ENCODE data around the gene YIF1B.

DNA sequence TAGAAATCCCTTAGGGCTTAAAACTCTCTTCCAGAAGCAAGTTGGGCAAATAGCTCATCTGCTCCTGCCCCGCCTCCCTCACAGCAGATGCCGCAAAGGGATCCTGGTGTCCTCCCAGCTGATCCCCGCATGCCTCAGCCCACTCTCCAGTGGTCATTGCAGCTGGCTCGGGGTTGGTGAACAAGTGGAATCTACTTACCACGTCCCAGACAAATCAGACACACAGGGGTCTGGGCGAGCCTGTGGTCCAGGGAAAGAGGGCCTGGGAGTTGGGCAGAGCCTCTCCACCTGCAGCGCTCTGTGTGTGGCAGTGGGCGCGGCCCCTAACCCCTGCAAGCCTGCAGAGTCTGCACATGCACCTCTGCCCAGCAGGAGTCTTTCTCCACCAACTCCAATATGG lies 22.5 kb downstream of the YIF1B start:
- TF ChIP-seq CEBPB (IDR thresholded peaks at IDR 0.05) (no peak), EGR1 (IDR thresholded peaks at IDR 0.05) (no peak), USF1 (IDR thresholded peaks at IDR 0.05) (no peak), TAF1 (IDR thresholded peaks at IDR 0.05; ENCODE audit: low read depth) (no peak), EP300 (IDR thresholded peaks at IDR 0.05; ENCODE audit: borderline replicate concordance) (no peak), CREB1 (IDR thresholded peaks at IDR 0.05; ENCODE audit: low read depth) (no peak), YY1 (IDR thresholded peaks at IDR 0.05; ENCODE audit: low read depth) (no peak), FOXM1 (IDR thresholded peaks at IDR 0.05; ENCODE audit: borderline replicate concordance, low read depth) (no peak), RAD21 (IDR thresholded peaks at IDR 0.05; ENCODE audit: low read depth) (no peak), TCF12 (IDR thresholded peaks at IDR 0.05; ENCODE audit: low read depth) (no peak), TEAD4 (IDR thresholded peaks at IDR 0.05) (no peak), NFIC (IDR thresholded peaks at IDR 0.05) (no peak)
- TF ChIP-seq, protein P1, sequence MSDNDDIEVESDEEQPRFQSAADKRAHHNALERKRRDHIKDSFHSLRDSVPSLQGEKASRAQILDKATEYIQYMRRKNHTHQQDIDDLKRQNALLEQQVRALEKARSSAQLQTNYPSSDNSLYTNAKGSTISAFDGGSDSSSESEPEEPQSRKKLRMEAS (IDR thresholded peaks at IDR 0.05), result no peak
- TF ChIP-seq, protein P2, sequence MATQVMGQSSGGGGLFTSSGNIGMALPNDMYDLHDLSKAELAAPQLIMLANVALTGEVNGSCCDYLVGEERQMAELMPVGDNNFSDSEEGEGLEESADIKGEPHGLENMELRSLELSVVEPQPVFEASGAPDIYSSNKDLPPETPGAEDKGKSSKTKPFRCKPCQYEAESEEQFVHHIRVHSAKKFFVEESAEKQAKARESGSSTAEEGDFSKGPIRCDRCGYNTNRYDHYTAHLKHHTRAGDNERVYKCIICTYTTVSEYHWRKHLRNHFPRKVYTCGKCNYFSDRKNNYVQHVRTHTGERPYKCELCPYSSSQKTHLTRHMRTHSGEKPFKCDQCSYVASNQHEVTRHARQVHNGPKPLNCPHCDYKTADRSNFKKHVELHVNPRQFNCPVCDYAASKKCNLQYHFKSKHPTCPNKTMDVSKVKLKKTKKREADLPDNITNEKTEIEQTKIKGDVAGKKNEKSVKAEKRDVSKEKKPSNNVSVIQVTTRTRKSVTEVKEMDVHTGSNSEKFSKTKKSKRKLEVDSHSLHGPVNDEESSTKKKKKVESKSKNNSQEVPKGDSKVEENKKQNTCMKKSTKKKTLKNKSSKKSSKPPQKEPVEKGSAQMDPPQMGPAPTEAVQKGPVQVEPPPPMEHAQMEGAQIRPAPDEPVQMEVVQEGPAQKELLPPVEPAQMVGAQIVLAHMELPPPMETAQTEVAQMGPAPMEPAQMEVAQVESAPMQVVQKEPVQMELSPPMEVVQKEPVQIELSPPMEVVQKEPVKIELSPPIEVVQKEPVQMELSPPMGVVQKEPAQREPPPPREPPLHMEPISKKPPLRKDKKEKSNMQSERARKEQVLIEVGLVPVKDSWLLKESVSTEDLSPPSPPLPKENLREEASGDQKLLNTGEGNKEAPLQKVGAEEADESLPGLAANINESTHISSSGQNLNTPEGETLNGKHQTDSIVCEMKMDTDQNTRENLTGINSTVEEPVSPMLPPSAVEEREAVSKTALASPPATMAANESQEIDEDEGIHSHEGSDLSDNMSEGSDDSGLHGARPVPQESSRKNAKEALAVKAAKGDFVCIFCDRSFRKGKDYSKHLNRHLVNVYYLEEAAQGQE (IDR thresholded peaks at IDR 0.05; ENCODE audit: low read depth), result no peak

All from Ishikawa (cell line).